ENCODE measurements around the gene MOB2.
"Not testable (repeated sequence)": the region's sequence is repeated elsewhere in the genome, so short reads cannot be mapped to it uniquely, and the experiment has no call there.

Gene MOB2

DNA sequence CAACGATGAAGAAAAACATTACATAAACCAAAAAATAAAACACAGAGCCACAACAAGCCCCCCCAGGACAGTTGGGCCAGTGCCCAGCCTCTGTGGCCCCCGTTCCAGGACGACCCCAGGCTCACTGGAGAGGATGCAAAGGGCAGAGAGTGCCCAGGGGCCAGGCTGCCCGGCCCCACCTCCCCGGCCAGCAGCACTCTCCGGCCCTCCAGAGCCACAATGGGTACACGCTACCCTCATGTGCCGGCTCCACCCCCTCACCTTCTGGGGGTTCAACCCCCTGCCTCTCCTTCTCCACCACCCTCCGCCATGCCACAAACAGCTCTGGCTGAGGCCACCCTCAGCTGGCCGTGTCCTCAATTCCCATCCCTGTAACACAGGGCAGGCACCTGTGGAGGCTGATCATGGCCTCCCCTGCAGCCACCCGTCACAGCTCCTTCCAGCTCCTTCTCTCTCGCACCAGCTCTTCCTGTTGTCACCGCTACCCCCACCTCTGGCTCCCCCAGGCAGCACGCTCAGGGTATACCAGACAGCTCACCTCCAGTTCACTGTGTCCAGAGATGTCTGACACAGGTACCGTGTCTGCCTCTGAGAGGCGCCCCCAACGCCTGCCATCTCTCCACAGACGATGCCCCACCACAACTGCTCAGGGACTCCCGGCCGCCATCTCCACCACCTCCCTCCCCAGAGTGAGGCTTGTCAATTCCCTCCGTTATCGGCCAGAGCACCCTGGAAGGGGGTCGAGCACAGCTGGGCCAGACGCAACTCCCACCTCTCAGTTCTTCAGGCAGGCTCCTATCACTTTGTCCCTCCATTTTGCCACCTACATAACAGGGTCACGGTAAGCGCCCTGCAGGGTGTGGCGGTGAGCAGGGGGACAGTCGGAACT, 30.8 kb upstream of the MOB2 start:
- Histone ChIP-seq H3K4me3 (ENCODE audit: low read depth, low read length) (no peak overlapping the region), H3K27me3 (ENCODE audit: control insufficient read depth, insufficient read depth, low read length) (no peaks in the 10 kb centered on the region), H3K36me3 (ENCODE audit: control insufficient read depth, insufficient read depth, low read length) (no peaks in the 10 kb centered on the region), H3K9ac (ENCODE audit: low read length) (no peak overlapping the region), H3K9me3 (ENCODE audit: control insufficient read depth, insufficient read depth, low read depth, low read length) (no peaks in the 10 kb centered on the region), H3K4me1 (ENCODE audit: control insufficient read depth, insufficient read depth, low read length) (peaks cover 14% of the 10 kb centered on the region), H3K27ac (ENCODE audit: low read depth, low read length) (no peak overlapping the region)

GRCh38 chr11:1516273-1517067, 29.9 kb upstream of the MOB2 start:
- H3K9me3 ChIP-seq (ENCODE audit: control insufficient read depth, insufficient read depth, low read depth, low read length) = no peaks in the 10 kb centered on the region
- no peak overlapping the region for H3K27ac ChIP-seq (ENCODE audit: low read depth, low read length)
- H3K27me3 ChIP-seq (ENCODE audit: control insufficient read depth, insufficient read depth, low read length) = no peaks in the 10 kb centered on the region
- H3K36me3 ChIP-seq (ENCODE audit: control insufficient read depth, insufficient read depth, low read length) = no peaks in the 10 kb centered on the region
- peaks cover 17% of the 10 kb centered on the region for H3K4me1 ChIP-seq (ENCODE audit: control insufficient read depth, insufficient read depth, low read length)
- H3K9ac ChIP-seq (ENCODE audit: low read length) = no peak overlapping the region
- no peak overlapping the region for H3K4me3 ChIP-seq (ENCODE audit: low read depth, low read length)

- peak overlapping the region; percentile 29 for H3K9ac ChIP-seq (ENCODE audit: low read length)
- no peak overlapping the region for H3K4me3 ChIP-seq (ENCODE audit: low read depth, low read length)
- H3K27me3 ChIP-seq (ENCODE audit: control insufficient read depth, insufficient read depth, low read length) = no peaks in the 10 kb centered on the region
- no peak overlapping the region for H3K27ac ChIP-seq (ENCODE audit: low read depth, low read length)
- no peaks in the 10 kb centered on the region for H3K36me3 ChIP-seq (ENCODE audit: control insufficient read depth, insufficient read depth, low read length)
- no peaks in the 10 kb centered on the region for H3K9me3 ChIP-seq (ENCODE audit: control insufficient read depth, insufficient read depth, low read depth, low read length)
- H3K4me1 ChIP-seq (ENCODE audit: control insufficient read depth, insufficient read depth, low read length) = peaks cover 17% of the 10 kb centered on the region
Measured at GRCh38 chr11:1515082-1516060, 28.8 kb upstream of the MOB2 start.

DNA sequence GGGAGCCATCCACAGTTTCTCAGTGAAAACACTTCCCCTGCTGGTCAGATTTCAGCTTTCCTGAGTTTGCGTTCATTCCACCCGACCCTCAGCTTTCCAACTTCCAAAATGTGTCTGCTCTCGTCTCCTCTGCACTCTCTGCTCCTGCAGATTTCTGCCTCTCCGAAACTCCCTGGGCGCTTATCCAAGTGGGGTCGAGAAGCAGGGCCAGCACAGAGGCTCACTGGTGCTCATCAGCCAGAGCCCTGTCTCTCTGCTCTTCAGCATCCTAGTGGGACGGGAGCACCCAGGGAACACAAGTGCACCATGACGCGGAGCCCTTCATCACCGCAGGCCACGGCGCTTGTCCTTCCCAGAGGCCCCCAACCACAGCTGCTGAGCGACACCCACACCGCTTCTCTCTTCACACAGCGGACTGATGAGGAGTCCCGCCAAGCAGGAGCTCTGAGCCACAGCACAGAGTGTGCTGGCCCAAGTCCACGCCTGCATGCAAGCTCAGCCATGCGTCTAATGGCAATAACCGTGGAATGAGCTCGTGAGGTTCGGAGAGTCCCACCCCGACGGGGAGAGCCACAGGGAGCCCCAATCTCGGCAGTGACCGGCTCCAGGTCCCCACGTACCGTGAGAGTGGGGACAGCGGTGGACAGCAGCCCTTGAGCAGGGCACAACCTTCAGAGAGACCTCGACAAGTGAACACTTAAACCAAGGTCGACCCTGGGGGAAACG, 27.9 kb upstream of the MOB2 start:
- peaks cover 17% of the 10 kb centered on the region for H3K4me1 ChIP-seq (ENCODE audit: control insufficient read depth, insufficient read depth, low read length)
- no peak overlapping the region for H3K9ac ChIP-seq (ENCODE audit: low read length)
- H3K4me3 ChIP-seq (ENCODE audit: low read depth, low read length) = no peak overlapping the region
- H3K9me3 ChIP-seq (ENCODE audit: control insufficient read depth, insufficient read depth, low read depth, low read length) = no peaks in the 10 kb centered on the region
- no peak overlapping the region for H3K27ac ChIP-seq (ENCODE audit: low read depth, low read length)
- H3K27me3 ChIP-seq (ENCODE audit: control insufficient read depth, insufficient read depth, low read length) = no peaks in the 10 kb centered on the region
- H3K36me3 ChIP-seq (ENCODE audit: control insufficient read depth, insufficient read depth, low read length) = no peaks in the 10 kb centered on the region

- Histone ChIP-seq H3K27me3 (ENCODE audit: control insufficient read depth, insufficient read depth, low read length) (no peaks in the 10 kb centered on the region), H3K4me1 (ENCODE audit: control insufficient read depth, insufficient read depth, low read length) (peaks cover 18% of the 10 kb centered on the region), H3K36me3 (ENCODE audit: control insufficient read depth, insufficient read depth, low read length) (no peaks in the 10 kb centered on the region), H3K9ac (ENCODE audit: low read length) (no peak overlapping the region), H3K27ac (ENCODE audit: low read depth, low read length) (no peak overlapping the region), H3K4me3 (ENCODE audit: low read depth, low read length) (no peak overlapping the region), H3K9me3 (ENCODE audit: control insufficient read depth, insufficient read depth, low read depth, low read length) (no peaks in the 10 kb centered on the region)
Measured at GRCh38 chr11:1513326-1514296, 27.0 kb upstream of the MOB2 start.

DNA sequence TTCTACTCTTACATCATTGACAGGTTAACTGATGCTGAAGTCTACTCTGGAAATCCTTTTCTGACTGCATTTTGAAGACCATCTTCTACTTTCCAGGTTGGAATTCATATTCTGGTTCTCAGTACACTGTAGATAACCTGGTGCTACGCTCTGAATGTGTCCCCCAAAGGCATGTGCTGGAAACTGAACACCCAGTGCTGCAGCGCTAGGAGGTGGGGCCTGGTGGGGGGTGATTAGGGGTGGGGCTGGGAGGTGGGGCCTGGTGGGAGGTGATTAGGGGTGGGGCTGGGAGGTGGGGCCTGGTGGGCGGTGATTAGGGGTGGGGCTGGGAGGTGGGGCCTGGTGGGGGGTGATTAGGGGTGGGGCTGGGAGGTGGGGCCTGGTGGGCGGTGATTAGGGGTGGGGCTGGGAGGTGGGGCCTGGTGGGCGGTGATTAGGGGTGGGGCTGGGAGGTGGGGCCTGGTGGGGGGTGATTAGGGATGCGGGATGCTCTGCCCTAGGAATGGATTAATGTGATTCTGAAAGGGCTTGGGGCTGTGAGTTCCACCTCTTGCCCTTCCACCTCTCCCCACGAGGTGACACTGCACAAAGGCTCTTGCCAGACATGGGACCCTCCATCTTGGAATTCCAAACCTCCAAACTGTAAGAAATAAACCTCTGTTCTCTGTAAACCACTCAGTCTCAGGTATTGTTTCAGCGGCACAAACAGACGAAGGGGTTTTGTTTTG, 26.1 kb upstream of the MOB2 start:
- H3K36me3 ChIP-seq (ENCODE audit: control insufficient read depth, insufficient read depth, low read length); H3K9me3 ChIP-seq (ENCODE audit: control insufficient read depth, insufficient read depth, low read depth, low read length); H3K27ac ChIP-seq (ENCODE audit: low read depth, low read length); H3K9ac ChIP-seq (ENCODE audit: low read length); H3K27me3 ChIP-seq (ENCODE audit: control insufficient read depth, insufficient read depth, low read length); H3K4me3 ChIP-seq (ENCODE audit: low read depth, low read length): not testable (repeated sequence)
- peaks cover 27% of the 10 kb centered on the region for H3K4me1 ChIP-seq (ENCODE audit: control insufficient read depth, insufficient read depth, low read length)

DNA sequence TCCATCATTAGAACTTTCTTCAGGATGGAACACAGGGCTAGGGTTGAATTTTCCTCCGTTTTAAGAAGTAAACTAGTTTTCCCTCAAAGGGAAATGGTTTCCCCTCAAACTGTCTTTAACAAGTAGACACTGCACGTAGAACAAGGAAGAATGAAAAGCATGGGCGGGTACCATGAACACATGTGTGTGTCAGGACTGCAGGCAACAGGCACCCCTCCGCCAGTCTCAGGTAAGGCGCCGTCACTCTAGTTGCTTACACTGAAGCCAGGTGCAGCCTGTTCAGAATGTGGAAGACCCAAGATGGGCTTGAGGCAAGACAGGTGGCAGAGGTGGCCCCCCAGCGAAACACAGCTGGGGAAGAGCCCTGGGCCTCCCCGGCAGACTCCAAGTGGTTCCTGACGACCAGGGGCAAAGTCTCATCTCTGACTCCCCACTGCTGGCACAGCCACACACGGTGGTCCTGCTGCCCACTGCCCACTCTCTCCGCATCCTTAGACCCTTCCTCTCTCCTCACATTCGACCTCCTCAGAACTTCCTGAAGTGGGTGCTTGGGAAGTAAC, 25.4 kb upstream of the MOB2 start:
- Histone ChIP-seq H3K27me3 (ENCODE audit: control insufficient read depth, insufficient read depth, low read length) (no peaks in the 10 kb centered on the region), H3K9ac (ENCODE audit: low read length) (no peak overlapping the region), H3K4me1 (ENCODE audit: control insufficient read depth, insufficient read depth, low read length) (peaks cover 34% of the 10 kb centered on the region), H3K4me3 (ENCODE audit: low read depth, low read length) (no peak overlapping the region), H3K36me3 (ENCODE audit: control insufficient read depth, insufficient read depth, low read length) (no peaks in the 10 kb centered on the region), H3K9me3 (ENCODE audit: control insufficient read depth, insufficient read depth, low read depth, low read length) (no peaks in the 10 kb centered on the region), H3K27ac (ENCODE audit: low read depth, low read length) (no peak overlapping the region)

- H3K9ac ChIP-seq (ENCODE audit: low read length) = no peak overlapping the region
- H3K4me1 ChIP-seq (ENCODE audit: control insufficient read depth, insufficient read depth, low read length) = peaks cover 35% of the 10 kb centered on the region
- no peak overlapping the region for H3K27ac ChIP-seq (ENCODE audit: low read depth, low read length)
Measured at GRCh38 chr11:1510928-1511327, 24.3 kb upstream of the MOB2 start.

GRCh38 chr11:1510351-1510750, 23.8 kb upstream of the MOB2 start:
- not testable (repeated sequence) for H3K9me3 ChIP-seq (ENCODE audit: control insufficient read depth, insufficient read depth, low read depth, low read length); H3K27ac ChIP-seq (ENCODE audit: low read depth, low read length); H3K4me3 ChIP-seq (ENCODE audit: low read depth, low read length); H3K36me3 ChIP-seq (ENCODE audit: control insufficient read depth, insufficient read depth, low read length); H3K27me3 ChIP-seq (ENCODE audit: control insufficient read depth, insufficient read depth, low read length); H3K9ac ChIP-seq (ENCODE audit: low read length)
- peaks cover 35% of the 10 kb centered on the region for H3K4me1 ChIP-seq (ENCODE audit: control insufficient read depth, insufficient read depth, low read length)

More at GRCh38 chr11:1510928-1511327, 24.3 kb upstream of the MOB2 start:
- H3K27me3 ChIP-seq (ENCODE audit: control insufficient read depth, insufficient read depth, low read length) = no peaks in the 10 kb centered on the region
- no peak overlapping the region for H3K4me3 ChIP-seq (ENCODE audit: low read depth, low read length)
- no peaks in the 10 kb centered on the region for H3K36me3 ChIP-seq (ENCODE audit: control insufficient read depth, insufficient read depth, low read length)
- H3K9me3 ChIP-seq (ENCODE audit: control insufficient read depth, insufficient read depth, low read depth, low read length) = no peaks in the 10 kb centered on the region

Data from HUES6 (cell line).